ENCODE data around the gene RGS8.

DNA sequence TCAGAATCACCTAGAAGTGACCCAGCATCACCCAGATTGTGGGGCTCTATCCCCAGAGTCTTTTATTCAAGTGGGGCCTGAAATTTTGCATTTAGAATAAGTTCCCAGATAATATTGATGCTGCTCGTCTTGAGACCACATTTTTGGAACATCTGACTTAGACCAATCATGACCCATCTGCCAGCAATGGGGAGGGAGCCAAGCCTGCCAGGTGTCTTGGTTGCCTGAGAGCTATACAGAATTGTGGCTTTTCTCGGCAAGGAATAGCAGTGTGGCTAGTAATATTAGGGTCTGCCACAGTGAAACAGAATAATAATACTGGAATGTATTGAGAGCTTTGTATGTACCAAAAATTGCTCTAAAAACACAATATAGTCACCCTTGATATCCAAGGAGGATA lies 31.1 kb upstream of the RGS8 start:
- TF ChIP-seq, protein P1, sequence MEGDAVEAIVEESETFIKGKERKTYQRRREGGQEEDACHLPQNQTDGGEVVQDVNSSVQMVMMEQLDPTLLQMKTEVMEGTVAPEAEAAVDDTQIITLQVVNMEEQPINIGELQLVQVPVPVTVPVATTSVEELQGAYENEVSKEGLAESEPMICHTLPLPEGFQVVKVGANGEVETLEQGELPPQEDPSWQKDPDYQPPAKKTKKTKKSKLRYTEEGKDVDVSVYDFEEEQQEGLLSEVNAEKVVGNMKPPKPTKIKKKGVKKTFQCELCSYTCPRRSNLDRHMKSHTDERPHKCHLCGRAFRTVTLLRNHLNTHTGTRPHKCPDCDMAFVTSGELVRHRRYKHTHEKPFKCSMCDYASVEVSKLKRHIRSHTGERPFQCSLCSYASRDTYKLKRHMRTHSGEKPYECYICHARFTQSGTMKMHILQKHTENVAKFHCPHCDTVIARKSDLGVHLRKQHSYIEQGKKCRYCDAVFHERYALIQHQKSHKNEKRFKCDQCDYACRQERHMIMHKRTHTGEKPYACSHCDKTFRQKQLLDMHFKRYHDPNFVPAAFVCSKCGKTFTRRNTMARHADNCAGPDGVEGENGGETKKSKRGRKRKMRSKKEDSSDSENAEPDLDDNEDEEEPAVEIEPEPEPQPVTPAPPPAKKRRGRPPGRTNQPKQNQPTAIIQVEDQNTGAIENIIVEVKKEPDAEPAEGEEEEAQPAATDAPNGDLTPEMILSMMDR (IDR thresholded peaks at IDR 0.05): no peak
- TF ChIP-seq EZH2 (IDR thresholded peaks at IDR 0.05; ENCODE audit: borderline replicate concordance, insufficient read depth, low read depth, low read length, poor library complexity, severe bottlenecking): no peak
